Measurements from ENCODE around the gene QSOX1.

DNA sequence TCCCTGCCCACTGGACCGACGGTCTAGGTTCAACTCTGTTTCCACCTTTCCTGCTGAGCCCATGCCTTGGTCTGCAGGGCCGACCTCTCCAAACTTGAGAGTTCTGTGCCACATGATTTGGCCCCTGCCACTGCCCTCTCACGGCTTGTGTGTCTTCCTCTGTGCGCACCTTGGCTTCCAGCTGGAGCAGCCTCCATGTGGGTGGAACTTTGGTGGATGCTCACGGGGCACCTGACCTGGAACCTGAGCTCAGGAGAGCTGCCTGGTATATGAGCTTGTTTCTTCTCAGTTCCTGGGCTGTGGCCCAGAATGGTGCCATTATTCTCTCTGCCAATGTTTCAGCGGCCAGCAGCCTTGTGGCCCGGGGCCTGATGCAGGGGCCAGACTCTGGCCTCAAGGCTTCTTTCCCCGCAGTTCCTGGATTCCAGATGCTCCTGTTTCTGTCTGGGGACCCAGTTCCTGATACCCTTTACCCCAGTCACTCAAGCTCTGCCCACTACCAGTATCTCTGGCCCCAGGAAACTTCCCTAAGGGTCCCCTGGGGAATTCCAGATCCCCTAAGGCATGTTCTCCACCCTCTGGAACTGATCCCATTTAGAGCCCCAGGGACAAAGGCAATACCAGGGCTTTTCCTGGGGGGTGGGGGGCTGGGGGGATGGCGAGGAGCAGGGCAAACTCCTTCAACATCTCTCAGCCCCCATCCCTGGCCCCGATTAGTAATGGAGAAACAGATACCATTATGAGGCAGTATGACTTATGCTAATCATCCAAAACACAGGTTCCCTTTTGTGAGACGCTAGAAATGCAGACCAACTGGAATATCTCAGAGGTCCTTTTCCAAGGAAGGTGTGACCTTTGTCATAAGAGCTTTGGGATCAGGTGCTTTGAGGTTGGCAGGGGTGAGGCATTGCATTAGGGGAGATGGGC is 11.1 kb downstream of the QSOX1 start:
- TF ChIP-seq, protein P1, sequence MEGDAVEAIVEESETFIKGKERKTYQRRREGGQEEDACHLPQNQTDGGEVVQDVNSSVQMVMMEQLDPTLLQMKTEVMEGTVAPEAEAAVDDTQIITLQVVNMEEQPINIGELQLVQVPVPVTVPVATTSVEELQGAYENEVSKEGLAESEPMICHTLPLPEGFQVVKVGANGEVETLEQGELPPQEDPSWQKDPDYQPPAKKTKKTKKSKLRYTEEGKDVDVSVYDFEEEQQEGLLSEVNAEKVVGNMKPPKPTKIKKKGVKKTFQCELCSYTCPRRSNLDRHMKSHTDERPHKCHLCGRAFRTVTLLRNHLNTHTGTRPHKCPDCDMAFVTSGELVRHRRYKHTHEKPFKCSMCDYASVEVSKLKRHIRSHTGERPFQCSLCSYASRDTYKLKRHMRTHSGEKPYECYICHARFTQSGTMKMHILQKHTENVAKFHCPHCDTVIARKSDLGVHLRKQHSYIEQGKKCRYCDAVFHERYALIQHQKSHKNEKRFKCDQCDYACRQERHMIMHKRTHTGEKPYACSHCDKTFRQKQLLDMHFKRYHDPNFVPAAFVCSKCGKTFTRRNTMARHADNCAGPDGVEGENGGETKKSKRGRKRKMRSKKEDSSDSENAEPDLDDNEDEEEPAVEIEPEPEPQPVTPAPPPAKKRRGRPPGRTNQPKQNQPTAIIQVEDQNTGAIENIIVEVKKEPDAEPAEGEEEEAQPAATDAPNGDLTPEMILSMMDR (conservative IDR thresholded peaks at IDR 0.05; ENCODE audit: low read depth, low read length), result no peak
- no peak for TF ChIP-seq EZH2phosphoT487 (IDR thresholded peaks at IDR 0.05; ENCODE audit: borderline replicate concordance, low read length)

All from PC-3 (cell line).